Measurements from ENCODE around the gene OR10A3.

The OR10A3 gene

DNA sequence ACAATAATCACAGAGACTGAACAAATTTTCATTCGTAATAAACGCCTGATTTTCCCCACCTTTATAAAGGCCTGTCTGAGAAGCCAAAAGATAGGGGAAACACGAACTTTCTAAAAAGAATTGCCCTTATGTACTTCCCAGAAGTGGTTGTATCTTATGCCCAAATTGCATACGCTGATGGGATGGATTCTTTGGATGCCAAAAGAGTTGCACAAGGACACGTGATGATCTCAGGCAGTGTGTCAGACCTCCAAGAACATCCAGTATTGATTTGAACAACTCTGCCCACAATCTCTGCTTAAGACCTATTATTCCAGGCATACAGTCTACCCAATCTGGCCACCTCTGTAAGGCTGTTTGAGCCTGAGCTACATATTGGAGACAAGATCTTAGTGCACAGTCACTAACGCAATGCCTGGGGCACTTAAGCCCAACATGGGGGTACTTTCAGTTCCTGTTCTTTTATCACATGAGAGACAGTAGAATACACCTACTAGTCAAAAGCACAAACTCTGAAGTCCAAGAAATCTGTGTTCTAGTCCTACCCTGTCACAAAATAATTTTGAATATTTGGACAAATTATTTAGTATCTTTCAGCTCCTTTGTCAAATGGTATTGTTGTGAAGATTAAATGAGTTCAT lies 49.3 kb downstream of the OR10A3 start:
- peak; percentile 38 for DNase-seq (ENCODE audit: low read depth)

DNA sequence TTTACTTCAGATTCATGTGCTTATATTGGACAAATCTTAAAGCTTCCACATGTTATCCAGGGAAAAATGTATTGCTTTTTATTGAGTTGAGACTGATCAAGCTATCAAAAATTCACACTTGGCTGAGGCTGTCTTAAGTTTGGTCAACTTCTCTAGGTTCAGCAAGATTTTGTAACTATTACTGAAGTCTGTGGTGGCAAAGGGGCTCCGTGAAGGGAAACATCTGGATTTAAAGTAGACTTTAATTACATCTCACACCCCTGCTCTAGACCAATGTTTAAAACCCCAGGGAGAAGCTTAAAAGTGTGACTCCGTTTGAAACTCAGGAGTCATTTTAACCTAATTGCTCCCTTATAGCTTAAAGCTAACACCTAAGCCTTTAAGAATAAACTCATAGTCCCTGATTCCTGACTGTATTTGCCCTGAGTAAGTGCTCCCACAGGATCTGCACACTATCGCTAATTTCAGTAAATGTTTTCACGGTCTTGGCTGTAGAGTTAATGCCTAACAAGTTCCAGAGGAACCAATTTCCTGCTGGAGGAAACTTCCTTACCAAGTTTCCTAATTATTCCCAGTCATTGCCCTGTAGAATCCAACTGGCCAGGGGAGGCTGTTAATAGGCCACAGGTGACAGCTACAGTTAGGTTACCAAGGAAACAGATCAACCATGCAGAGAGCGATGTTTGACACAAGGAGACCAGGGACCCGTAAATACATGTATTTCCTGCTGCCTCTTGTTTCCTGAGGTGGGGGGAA lies 50.9 kb downstream of the OR10A3 start:
- DNase-seq (ENCODE audit: low read depth) = no peak

GRCh38 chr11:7889985-7890384 lies 51.5 kb downstream of the OR10A3 start:
- no peak for DNase-seq (ENCODE audit: low read depth)

All from non-pigmented ciliary epithelial cell (primary cell).